CD4-positive, alpha-beta T cell treated with Interferon alpha-2 for 1 hour (primary cell): ENCODE measurements around the gene PLEKHA7.

Experiments used
- DNase-seq, 2 donors: peaks; one replicate each; pipeline ENCODE4 v3.0.0-alpha.2; 2020 to 2022

PLEKHA7 gene

DNA sequence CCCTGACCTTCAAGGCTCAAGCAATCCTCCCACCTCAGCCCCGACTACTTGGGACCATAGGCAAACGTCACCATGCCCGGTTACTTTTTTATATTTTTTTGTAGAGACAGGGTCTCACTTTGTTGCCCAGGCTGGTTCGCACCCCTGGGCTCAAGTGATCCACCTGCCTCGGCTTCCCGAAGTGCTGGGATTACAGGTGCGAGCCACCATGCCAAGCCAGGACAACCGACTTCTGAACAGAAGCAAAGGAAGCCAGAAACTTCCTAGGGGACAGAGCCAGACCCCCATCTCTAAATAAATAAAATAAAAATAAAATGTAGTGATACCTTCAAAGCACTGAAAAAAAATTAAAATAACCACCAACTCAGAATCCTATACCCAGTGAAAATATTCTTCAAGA is 249.3 kb downstream of the PLEKHA7 start:
- no peak for DNase-seq

GRCh38 chr11:16763746-16764145 is 250.5 kb downstream of the PLEKHA7 start:
- no peak for DNase-seq

GRCh38 chr11:16759857-16760508 is 254.2 kb downstream of the PLEKHA7 start:
- no peak for DNase-seq

DNA sequence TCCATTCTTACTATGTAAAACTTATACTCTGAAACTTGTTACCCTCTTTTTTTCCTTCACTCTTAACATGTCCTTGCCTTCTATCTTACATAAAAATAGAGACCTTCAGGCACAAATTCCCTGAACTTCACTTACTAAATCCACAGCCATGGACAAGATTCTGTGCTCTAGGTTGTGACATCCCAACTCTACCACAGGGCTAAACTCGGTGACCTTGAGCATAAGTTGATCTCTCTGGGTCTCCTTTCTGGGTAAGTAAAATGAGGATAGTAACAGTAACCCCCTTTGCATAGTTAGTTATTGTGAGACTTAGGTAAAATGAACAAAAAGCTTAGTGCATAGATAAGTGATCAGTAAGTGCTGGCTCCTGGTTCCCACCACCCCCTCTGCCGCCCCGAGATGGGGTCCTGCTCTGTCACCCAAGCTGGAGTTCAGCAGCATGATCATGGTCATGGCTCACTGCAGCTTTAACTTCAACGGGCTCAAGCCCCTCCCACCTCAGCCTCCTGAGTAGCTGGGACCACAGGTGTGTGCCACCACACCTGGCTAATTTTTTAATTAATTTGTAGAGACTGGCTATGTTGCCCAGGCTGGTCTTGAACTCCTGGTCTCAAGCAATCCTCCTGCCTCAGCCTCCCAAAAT is 255.7 kb downstream of the PLEKHA7 start:
- no peak for DNase-seq

GRCh38 chr11:16750417-16750816 is 263.8 kb downstream of the PLEKHA7 start:
- no peak for DNase-seq

GRCh38 chr11:16749666-16750065 is 264.5 kb downstream of the PLEKHA7 start:
- no peak for DNase-seq

- DNase-seq = no peak
Observed at GRCh38 chr11:16749092-16749491, 265.1 kb downstream of the PLEKHA7 start.

DNA sequence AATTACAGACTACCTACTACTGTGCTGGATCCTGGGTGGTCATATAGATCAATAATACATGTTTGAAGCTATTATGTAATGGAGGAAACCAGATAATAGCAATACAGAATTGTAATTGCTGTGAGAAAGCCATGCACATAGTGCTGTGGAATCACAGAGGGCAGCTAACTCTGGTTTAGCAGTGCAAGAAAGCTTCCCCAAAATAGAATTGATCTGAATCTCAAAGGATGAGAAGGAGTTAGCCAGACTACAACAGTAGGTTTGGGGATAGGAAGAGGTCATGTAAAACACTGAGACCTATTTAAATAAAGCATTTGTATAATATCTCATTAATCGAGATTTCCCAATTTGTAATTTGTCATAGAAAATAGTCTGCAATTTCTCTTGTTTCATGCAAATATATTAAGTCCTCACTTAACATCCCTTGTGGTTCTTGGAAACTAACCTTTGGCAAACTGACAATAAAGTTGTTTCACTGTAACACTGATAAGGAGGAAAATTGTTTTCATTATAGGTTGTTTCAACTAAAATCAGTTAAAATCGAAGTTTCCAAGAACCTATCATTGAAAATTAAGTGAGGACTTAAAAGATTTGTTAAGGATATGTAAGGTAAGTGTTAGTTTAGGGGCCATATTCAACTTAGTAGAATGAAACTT is 268.1 kb downstream of the PLEKHA7 start:
- DNase-seq = no peak

GRCh38 chr11:16744128-16744725 is 270.0 kb downstream of the PLEKHA7 start:
- DNase-seq = no peak

DNA sequence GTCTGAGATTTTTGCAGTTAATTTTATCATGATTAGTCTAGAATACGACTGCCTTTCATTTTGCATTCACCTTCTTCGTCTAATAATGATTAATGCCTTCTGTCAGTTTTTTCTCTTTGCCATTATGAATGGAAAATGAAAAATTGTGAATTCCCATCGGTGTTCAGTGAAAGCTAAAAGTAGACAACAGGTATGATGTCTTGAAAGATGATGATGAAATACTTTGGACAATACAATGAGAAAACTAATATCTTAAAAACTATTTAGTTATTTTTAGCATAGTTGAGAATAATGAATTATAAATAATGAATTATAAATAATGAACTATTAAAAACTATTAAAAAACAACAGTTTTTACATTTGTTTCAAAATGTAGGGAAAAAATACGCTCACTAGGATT is 270.7 kb downstream of the PLEKHA7 start:
- DNase-seq = no peak

GRCh38 chr11:16741473-16741872 is 272.7 kb downstream of the PLEKHA7 start:
- peak in 1 of 2 donors; percentile 14 for DNase-seq

- peak; percentile 1 to 33 for DNase-seq
Observed at GRCh38 chr11:16738947-16739815, 275.0 kb downstream of the PLEKHA7 start.

GRCh38 chr11:16738193-16738946 is 275.8 kb downstream of the PLEKHA7 start, which contains the start of gene C11orf58:
Gene C11orf58 (plus strand): TSS chr11:16738647. CDS start chr11:16738779, 132 bp downstream.
- peak; percentile 96 to 98 for DNase-seq

- DNase-seq = no peak
Observed at GRCh38 chr11:16737818-16738192, 276.4 kb downstream of the PLEKHA7 start.
